Panc1 (cell line): ENCODE data around the gene HNRNPD. TPM values are rescaled to one million over a fixed set of nuclear protein-coding genes. Genes with fewer than 3 reads are reported as not detected.

ENCODE experiments used
- ATAC-seq: fragments of 200-7000 bp; cut with Tn5 transposase; 2 replicates; pipeline ENCODE4 v1.9.1; 2020; ENCODE audit warnings: mild to moderate bottlenecking, moderate library complexity
- BruUV-seq: library from RNA; stranded (reverse); fragments of 400-500 nt; replicated peaks from 2 replicates; lab custom pipeline; 2021; lab: Mats Ljungman, UMichigan
- CTCF ChIA-PET: fragments of 300-600 bp; sonication (Branson Sonifier 250); formaldehyde crosslinking; loops from one replicate; lab custom pipeline; 2022; ENCODE audit warnings: antibody characterized with exemption; lab: Charles Lee
- POLR2A ChIA-PET: fragments of 300-600 bp; sonication (Branson Sonifier 250); formaldehyde crosslinking; loops from one replicate; lab custom pipeline; 2022; ENCODE audit warnings: antibody characterized with exemption; lab: Charles Lee
- DNase-seq: peaks from one replicate; pipeline ENCODE4 v3.0.0-alpha.2; 2010; ENCODE audit warnings: low read depth, low spot score
- H3K27ac ChIP-seq: 2 replicates; pipeline ENCODE4 v1.5.1; 2011; ENCODE audit warnings: mild to moderate bottlenecking, low read length, inconsistent platforms
- H3K27me3 ChIP-seq: fragments of 200-500 bp; sonication (Bioruptor generic); 2 replicates; pipeline ENCODE4 v1.6.0; 2014; ENCODE audit warnings: low read length, inconsistent platforms; ENCODE audit not compliant: control insufficient read depth, insufficient read depth
- H3K36me3 ChIP-seq: fragments of 200-500 bp; sonication (Bioruptor generic); 2 replicates; pipeline ENCODE4 v1.5.1; 2014; ENCODE audit warnings: inconsistent platforms, mild to moderate bottlenecking, low read length, moderate library complexity; ENCODE audit not compliant: control insufficient read depth, insufficient read depth
- H3K4me1 ChIP-seq: 2 replicates; pipeline ENCODE4 v1.5.1; 2011; ENCODE audit warnings: inconsistent platforms, mild to moderate bottlenecking, low read length, moderate library complexity; ENCODE audit not compliant: control insufficient read depth, insufficient read depth
- H3K4me3 ChIP-seq, 2 experiments: 2 replicates each; pipeline ENCODE4 v1.5.1; 2011 to 2012; ENCODE audit warnings: low read depth in 2 of 2, low read length in 2 of 2, mild to moderate bottlenecking in 2 of 2, inconsistent platforms in 1 of 2, moderate library complexity in 1 of 2
- H3K9me3 ChIP-seq: fragments of 200-500 bp; sonication (Bioruptor generic); 2 replicates; pipeline ENCODE4 v1.5.1; 2014; ENCODE audit warnings: low read depth, mild to moderate bottlenecking, inconsistent platforms, low read length, moderate library complexity; ENCODE audit not compliant: control insufficient read depth, insufficient read depth
- CTCF ChIP-seq: fragments of 450-650 bp; IDR thresholded peaks from 2 replicates; pipeline ENCODE4 v1.5.1; 2017; ENCODE audit warnings: mild to moderate bottlenecking
- POLR2AphosphoS5 ChIP-seq: IDR thresholded peaks from 2 replicates; pipeline ENCODE4 v1.6.1; 2012; ENCODE audit warnings: mild to moderate bottlenecking, low read depth, low read length, moderate library complexity
- REST ChIP-seq, 2 experiments: IDR thresholded peaks; 2 replicates each; pipeline ENCODE4 v1.6.1; 2011 to 2012; ENCODE audit warnings: low read depth in 2 of 2, control low read depth in 1 of 2, low read length in 1 of 2, mild to moderate bottlenecking in 1 of 2, moderate library complexity in 1 of 2; ENCODE audit not compliant: insufficient read depth in 1 of 2
- SIN3A ChIP-seq: IDR thresholded peaks from 2 replicates; pipeline ENCODE4 v1.6.1; 2012; ENCODE audit warnings: low read depth, mild to moderate bottlenecking, low read length, moderate library complexity, borderline replicate concordance; ENCODE audit not compliant: insufficient read depth
- TCF7L2 ChIP-seq: IDR thresholded peaks from 2 replicates; pipeline ENCODE4 v1.6.1; 2011; ENCODE audit warnings: mild to moderate bottlenecking, low read depth, low read length, inconsistent platforms
- in situ Hi-C: cut with HindIII; loops from 2 replicates; pipeline ENCODE4 v1.10.0; 2016; ENCODE audit warnings: low sequenced_read_pairs, low pct_unique_long_range_greater_than_20kb
- intact Hi-C: fragments of 100-400 bp; cut with micrococcal nuclease; formaldehyde crosslinking; loops from one replicate; pipeline ENCODE4 v1.10.0; 2022; ENCODE audit not compliant: unreplicated experiment
- total RNA-seq: library from RNA; stranded (reverse); gene quantifications from one replicate; pipeline ENCODE4 v1.2.1, GENCODE V29; 2021; ENCODE audit not compliant: unreplicated experiment

HNRNPD gene
- total RNA-seq, 1 experiment from 2014 or later, result 170 TPM

DNA sequence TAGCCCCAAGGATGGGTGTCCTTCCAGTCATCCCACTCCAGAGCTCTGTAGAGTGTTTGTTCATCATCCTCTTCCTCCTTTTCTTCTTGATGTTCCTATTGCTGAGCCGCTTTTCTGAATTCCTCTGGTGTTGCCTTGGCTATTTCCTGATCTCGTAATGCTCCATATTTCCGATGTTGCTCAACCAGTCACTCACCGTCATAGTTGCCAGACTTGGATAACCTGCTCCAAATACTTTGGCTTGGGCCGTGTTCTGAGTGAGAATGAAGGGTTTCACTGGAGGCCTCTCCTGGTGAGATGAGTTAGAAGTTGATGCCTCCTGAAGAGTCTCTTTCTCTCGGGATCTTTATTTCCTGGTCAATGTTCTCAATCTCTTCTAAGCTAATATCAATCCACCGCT, 27.8 kb upstream of the HNRNPD start:
- intact Hi-C loops, result no loop called here
- no peaks in the 10 kb centered on the region for H3K36me3 ChIP-seq
- H3K27ac ChIP-seq, result no peak overlapping the region
- H3K4me3 ChIP-seq, result no peak overlapping the region
- ATAC-seq, result no peak
- H3K4me1 ChIP-seq, result no peaks in the 10 kb centered on the region
- CTCF ChIA-PET, result no interaction called here
- no TSS peak for BruUV-seq
- TF ChIP-seq CTCF (no peak), POLR2AphosphoS5 (no peak), TCF7L2 (no peak), SIN3A (no peak), REST (IDR thresholded peaks at IDR 0.05; ENCODE audit: insufficient read depth in 1 of 2, low read depth in 2 of 2, low read length in 1 of 2) (no peak)
- POLR2A ChIA-PET, result no interaction called here
- no peak for DNase-seq
- H3K9me3 ChIP-seq, result no peaks in the 10 kb centered on the region
- in situ Hi-C loops, result no loop called here
- H3K27me3 ChIP-seq, result no peaks in the 10 kb centered on the region

GRCh38 chr4:82398263-82398662, 24.5 kb upstream of the HNRNPD start:
- BruUV-seq, result no TSS peak
- H3K36me3 ChIP-seq, result no peaks in the 10 kb centered on the region
- in situ Hi-C loops, result no loop called here
- no peak for TF ChIP-seq SIN3A
- no peak for TF ChIP-seq REST (IDR thresholded peaks at IDR 0.05; ENCODE audit: insufficient read depth in 1 of 2, low read depth in 2 of 2, low read length in 1 of 2)
- TF ChIP-seq CTCF, result no peak
- no peak for TF ChIP-seq POLR2AphosphoS5
- no peak for TF ChIP-seq TCF7L2
- CTCF ChIA-PET, result no interaction called here
- ATAC-seq (no peak), DNase-seq (no peak)
- no peaks in the 10 kb centered on the region for H3K9me3 ChIP-seq
- H3K4me1 ChIP-seq, result no peaks in the 10 kb centered on the region
- intact Hi-C loops, result no loop called here
- no peak overlapping the region for H3K4me3 ChIP-seq
- POLR2A ChIA-PET, result no interaction called here
- no peaks in the 10 kb centered on the region for H3K27me3 ChIP-seq
- H3K27ac ChIP-seq, result no peak overlapping the region
